GM23338 (cell line): Measurements from ENCODE around the gene ZMAT5.

Experiments
- CTCF ChIP-seq, 2 experiments: fragments of 200-600 bp in 1 of 2; sonication (generic) in 1 of 2; conservative IDR thresholded peaks; 2 replicates each; pipeline versions ENCODE4 v1.5.1 to v1.6.1; 2016 to 2017; ENCODE audit warnings: antibody characterized with exemption in 2 of 2, low read depth in 2 of 2, mild to moderate bottlenecking in 2 of 2, moderate library complexity in 1 of 2
- EZH2 ChIP-seq: fragments of 200-600 bp; sonication (generic); IDR thresholded peaks from one replicate; pipeline ENCODE4 v1.8.0; 2017; ENCODE audit warnings: antibody characterized with exemption, mild to moderate bottlenecking, low read depth; ENCODE audit not compliant: unreplicated experiment
- EZH2phosphoT487 ChIP-seq: fragments of 200-600 bp; sonication (generic); IDR thresholded peaks from one replicate; pipeline ENCODE4 v1.8.1; 2018; ENCODE audit warnings: antibody characterized with exemption; ENCODE audit not compliant: unreplicated experiment

- no peak for TF ChIP-seq EZH2phosphoT487
- no peak for TF ChIP-seq CTCF (conservative IDR thresholded peaks at IDR 0.05; ENCODE audit: low read depth in 2 of 2)
- no peak for TF ChIP-seq EZH2
These were observed 59.3 kb downstream of the ZMAT5 start for GRCh38 chr22:29707471-29707870.
